IMR-90 (cell line): ENCODE measurements around the gene DGLUCY.

Source experiments
- BHLHE40 ChIP-seq: fragments of 150-350 bp; IDR thresholded peaks from 2 replicates; pipeline ENCODE4 v1.6.1; 2016; ENCODE audit warnings: mild to moderate bottlenecking, low read depth, low read length
- CEBPB ChIP-seq: IDR thresholded peaks from 2 replicates; pipeline ENCODE4 v1.6.1; 2012; ENCODE audit warnings: low read depth, low read length, improper control_type of control experiment
- CHD1 ChIP-seq: IDR thresholded peaks from 2 replicates; pipeline ENCODE4 v1.6.1; 2012; ENCODE audit warnings: low read depth, low read length, improper control_type of control experiment
- CTCF ChIP-seq: conservative IDR thresholded peaks from 2 replicates; pipeline ENCODE4 v1.5.1; 2012; ENCODE audit warnings: mild to moderate bottlenecking, low read depth, low read length, improper control_type of control experiment
- FOS ChIP-seq: fragments of 150-350 bp; IDR thresholded peaks from 2 replicates; pipeline ENCODE4 v1.6.1; 2016; ENCODE audit warnings: low read depth, low read length
- MAFK ChIP-seq: IDR thresholded peaks from 2 replicates; pipeline ENCODE4 v1.6.1; 2012; ENCODE audit warnings: low read depth, low read length, improper control_type of control experiment
- MAZ ChIP-seq: IDR thresholded peaks from 2 replicates; pipeline ENCODE4 v1.6.1; 2012; ENCODE audit warnings: low read depth, mild to moderate bottlenecking, low read length, improper control_type of control experiment, moderate library complexity, borderline replicate concordance
- NFE2L2 ChIP-seq: fragments of 150-350 bp; IDR thresholded peaks from 2 replicates; pipeline ENCODE4 v1.6.1; 2016; ENCODE audit warnings: low read depth, mild to moderate bottlenecking, low read length
- POLR2A ChIP-seq: IDR thresholded peaks from 2 replicates; pipeline ENCODE4 v1.6.1; 2012; ENCODE audit warnings: mild to moderate bottlenecking, low read depth, low read length
- RAD21 ChIP-seq: IDR thresholded peaks from 2 replicates; pipeline ENCODE4 v1.6.1; 2012; ENCODE audit warnings: low read length, improper control_type of control experiment
- RCOR1 ChIP-seq: IDR thresholded peaks from 2 replicates; pipeline ENCODE4 v1.6.1; 2012; ENCODE audit warnings: mild to moderate bottlenecking, low read length, improper control_type of control experiment; ENCODE audit not compliant: insufficient replicate concordance
- RFX5 ChIP-seq: IDR thresholded peaks from 2 replicates; pipeline ENCODE4 v1.8.0; 2012; ENCODE audit warnings: low read depth, mild to moderate bottlenecking, low read length, moderate library complexity
- SMC3 ChIP-seq: fragments of 150-350 bp; IDR thresholded peaks from 2 replicates; pipeline ENCODE4 v1.6.1; 2016; ENCODE audit warnings: low read depth, mild to moderate bottlenecking, antibody characterized with exemption, low read length, moderate library complexity
- USF2 ChIP-seq: fragments of 150-350 bp; IDR thresholded peaks from 2 replicates; pipeline ENCODE4 v1.6.1; 2017; ENCODE audit warnings: mild to moderate bottlenecking, antibody characterized with exemption, low read length, low read depth

DNA sequence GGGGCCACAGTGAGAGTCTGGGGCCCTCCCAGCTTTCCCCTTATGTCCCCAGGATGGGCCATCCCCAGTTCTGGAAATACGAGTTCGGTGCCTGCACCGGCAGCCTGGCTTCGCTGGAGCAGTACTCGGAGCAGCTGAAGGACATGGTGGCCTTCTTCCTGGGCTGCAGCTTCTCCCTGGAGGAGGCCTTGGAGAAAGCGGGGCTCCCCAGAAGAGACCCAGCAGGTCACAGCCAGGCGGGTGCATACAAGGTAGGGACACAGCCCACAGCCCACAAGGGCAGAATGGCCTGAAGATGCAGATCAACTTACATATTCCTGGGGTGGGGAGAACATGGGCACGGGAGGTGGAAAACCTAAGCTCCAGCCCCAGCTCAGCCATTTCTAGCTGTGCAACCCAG is 56.1 kb downstream of the DGLUCY start:
- TF ChIP-seq CTCF (no peak), NFE2L2 (no peak), POLR2A (no peak), RCOR1 (no peak), BHLHE40 (no peak), SMC3 (no peak), FOS (no peak), CHD1 (no peak), RAD21 (no peak), CEBPB (no peak), RFX5 (no peak), MAZ (no peak), MAFK (no peak), USF2 (no peak)
